Hepatocyte (in vitro differentiated cells): ENCODE measurements around the gene SIM2. TPM values are rescaled to one million over a fixed set of nuclear protein-coding genes. Genes with fewer than 3 reads are reported as not detected.

ENCODE experiments used
- DNase-seq: peaks from one replicate; pipeline ENCODE4 v3.0.0-alpha.2; 2016; ENCODE audit warnings: low spot score
- H2AFZ ChIP-seq: fragments of 200-600 bp; sonication (generic); 2 replicates; pipeline ENCODE4 v1.6.0; 2016; ENCODE audit warnings: antibody characterized with exemption, mild to moderate bottlenecking
- H3K27ac ChIP-seq: fragments of 200-600 bp; sonication (generic); 2 replicates; pipeline ENCODE4 v1.5.1; 2016; ENCODE audit warnings: mild to moderate bottlenecking
- H3K27me3 ChIP-seq: fragments of 200-600 bp; sonication (generic); 2 replicates; pipeline ENCODE4 v1.6.1; 2016
- H3K36me3 ChIP-seq: fragments of 200-600 bp; sonication (generic); replicated peaks from 2 replicates; pipeline ENCODE4 v1.5.1; 2016; ENCODE audit warnings: low read depth; ENCODE audit not compliant: insufficient read depth
- H3K4me1 ChIP-seq: fragments of 200-600 bp; sonication (generic); 2 replicates; pipeline ENCODE4 v1.5.1; 2016; ENCODE audit warnings: mild to moderate bottlenecking, moderate library complexity; ENCODE audit not compliant: insufficient read depth
- H3K4me2 ChIP-seq: fragments of 200-600 bp; sonication (generic); 2 replicates; pipeline ENCODE4 v1.6.0; 2016
- H3K4me3 ChIP-seq: fragments of 200-600 bp; sonication (generic); 2 replicates; pipeline ENCODE4 v1.5.1; 2016; ENCODE audit warnings: mild to moderate bottlenecking
- H3K79me2 ChIP-seq: fragments of 200-600 bp; sonication (generic); 2 replicates; pipeline ENCODE4 v1.6.0; 2017; ENCODE audit warnings: mild to moderate bottlenecking
- H3K9me2 ChIP-seq: fragments of 200-600 bp; sonication (generic); replicated peaks from 2 replicates; pipeline ENCODE4 v1.6.0; 2017; ENCODE audit warnings: mild to moderate bottlenecking; ENCODE audit not compliant: insufficient read depth
- H3K9me3 ChIP-seq: fragments of 200-600 bp; sonication (generic); 2 replicates; pipeline ENCODE4 v1.5.1; 2016; ENCODE audit warnings: low read depth, mild to moderate bottlenecking
- H4K20me1 ChIP-seq: fragments of 200-600 bp; sonication (generic); 2 replicates; pipeline ENCODE4 v1.6.0; 2016; ENCODE audit warnings: mild to moderate bottlenecking; ENCODE audit not compliant: insufficient read depth, poor library complexity, severe bottlenecking
- EZH2 ChIP-seq: fragments of 200-600 bp; sonication (generic); IDR thresholded peaks from 2 replicates; pipeline ENCODE4 v1.6.1; 2016; ENCODE audit warnings: antibody characterized with exemption, mild to moderate bottlenecking, borderline replicate concordance
- EZH2phosphoT487 ChIP-seq: fragments of 200-600 bp; sonication (generic); IDR thresholded peaks from one replicate; pipeline ENCODE4 v1.6.1; 2018; ENCODE audit warnings: antibody characterized with exemption, mild to moderate bottlenecking, low read depth, moderate library complexity; ENCODE audit not compliant: unreplicated experiment, severe bottlenecking
- WGBS: methylation state at CpG from one replicate; pipeline ENCODE4 v1.1.6; 2016; ENCODE audit warnings: low lambda C conversion rate; ENCODE audit errors: missing lambda C conversion rate; 5-methylcytosine and 5-hydroxymethylcytosine counted together
- polyA plus RNA-seq: library from polyadenylated mRNA; unstranded; fragments of >200 nt; fragmentation: Nextera tagmentation; extraction: Ambion mirVana; gene quantifications from 2 replicates; pipeline ENCODE4 v1.2.1, GENCODE V29; 2016
- total RNA-seq: library from RNA; depleted of rRNA; stranded (reverse); fragments of >200 nt; gene quantifications from 2 replicates; pipeline ENCODE4 v1.2.3, GENCODE V29; 2014
- TF ChIP-seq, protein P1 (sequence below): fragments of 200-600 bp; sonication (generic); IDR thresholded peaks from 2 replicates; pipeline ENCODE4 v1.5.1; 2016; ENCODE audit warnings: antibody characterized with exemption, mild to moderate bottlenecking; ENCODE audit not compliant: poor library complexity

The SIM2 gene
- total and polyA plus RNA-seq, 2 experiments from 2014 or later: 0.20 to 0.35 TPM

DNA sequence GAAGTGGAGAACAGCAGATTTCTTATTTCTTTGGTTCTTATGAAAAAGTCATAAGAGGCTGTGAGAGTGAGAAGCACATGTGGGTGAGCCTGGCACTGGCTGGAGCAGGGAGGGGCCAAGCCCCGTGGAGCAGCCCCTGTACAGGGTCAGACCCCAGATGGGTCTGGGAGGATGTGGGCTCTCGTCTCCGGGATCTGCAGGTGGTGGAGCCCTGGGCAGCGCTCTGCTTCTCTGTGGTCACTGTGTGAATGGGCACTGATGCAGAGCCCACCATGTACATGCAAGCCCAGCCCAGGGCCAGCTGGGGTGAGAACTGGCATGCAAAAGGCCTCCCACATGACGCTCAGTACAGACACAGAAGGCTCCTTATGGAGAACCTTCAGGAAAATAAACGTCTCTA is 67.6 kb downstream of the SIM2 start:
- H3K9me3 ChIP-seq: no peaks in the 10 kb centered on the region
- H3K9me2 ChIP-seq: no peaks in the 10 kb centered on the region
- no peaks in the 10 kb centered on the region for H3K27me3 ChIP-seq
- H2AFZ ChIP-seq: no peak overlapping the region
- H3K4me2 ChIP-seq: no peak overlapping the region
- H3K4me1 ChIP-seq: peaks cover 15% of the 10 kb centered on the region
- H3K4me3 ChIP-seq: no peak overlapping the region
- H3K27ac ChIP-seq: no peak overlapping the region
- H3K79me2 ChIP-seq: no peaks in the 10 kb centered on the region
- no peak for DNase-seq
- 96% methylated on average over 6 of the region's 6 CpGs for WGBS
- TF ChIP-seq EZH2phosphoT487 (no peak), EZH2 (no peak)
- TF ChIP-seq, protein P1, sequence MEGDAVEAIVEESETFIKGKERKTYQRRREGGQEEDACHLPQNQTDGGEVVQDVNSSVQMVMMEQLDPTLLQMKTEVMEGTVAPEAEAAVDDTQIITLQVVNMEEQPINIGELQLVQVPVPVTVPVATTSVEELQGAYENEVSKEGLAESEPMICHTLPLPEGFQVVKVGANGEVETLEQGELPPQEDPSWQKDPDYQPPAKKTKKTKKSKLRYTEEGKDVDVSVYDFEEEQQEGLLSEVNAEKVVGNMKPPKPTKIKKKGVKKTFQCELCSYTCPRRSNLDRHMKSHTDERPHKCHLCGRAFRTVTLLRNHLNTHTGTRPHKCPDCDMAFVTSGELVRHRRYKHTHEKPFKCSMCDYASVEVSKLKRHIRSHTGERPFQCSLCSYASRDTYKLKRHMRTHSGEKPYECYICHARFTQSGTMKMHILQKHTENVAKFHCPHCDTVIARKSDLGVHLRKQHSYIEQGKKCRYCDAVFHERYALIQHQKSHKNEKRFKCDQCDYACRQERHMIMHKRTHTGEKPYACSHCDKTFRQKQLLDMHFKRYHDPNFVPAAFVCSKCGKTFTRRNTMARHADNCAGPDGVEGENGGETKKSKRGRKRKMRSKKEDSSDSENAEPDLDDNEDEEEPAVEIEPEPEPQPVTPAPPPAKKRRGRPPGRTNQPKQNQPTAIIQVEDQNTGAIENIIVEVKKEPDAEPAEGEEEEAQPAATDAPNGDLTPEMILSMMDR: no peak
- H4K20me1 ChIP-seq: no peaks in the 10 kb centered on the region
- H3K36me3 ChIP-seq: no peaks in the 10 kb centered on the region

DNA sequence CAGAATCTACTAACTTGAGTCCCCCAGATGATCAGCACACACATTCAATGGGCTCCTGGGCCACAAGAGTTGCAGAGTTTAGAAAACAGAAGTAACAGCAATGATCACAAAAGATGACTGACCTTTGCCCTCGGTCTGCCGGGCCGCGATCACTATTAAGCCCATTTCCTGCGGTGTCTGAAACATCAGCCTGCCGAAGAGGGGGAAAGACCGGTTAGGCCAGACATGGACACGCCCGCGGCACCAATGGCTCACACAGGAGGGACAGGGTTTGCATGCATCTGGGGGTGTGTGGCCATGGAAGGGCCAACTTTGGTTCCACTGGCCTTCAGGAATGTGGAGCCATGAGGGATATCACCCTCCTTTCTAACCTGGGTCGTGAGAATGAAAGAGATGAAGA is 68.2 kb downstream of the SIM2 start:
- no peaks in the 10 kb centered on the region for H3K79me2 ChIP-seq
- no peak overlapping the region for H3K4me2 ChIP-seq
- H3K27me3 ChIP-seq: no peaks in the 10 kb centered on the region
- H3K4me1 ChIP-seq: peaks cover 15% of the 10 kb centered on the region
- H3K9me3 ChIP-seq: no peaks in the 10 kb centered on the region
- H4K20me1 ChIP-seq: no peaks in the 10 kb centered on the region
- H3K27ac ChIP-seq: no peak overlapping the region
- no peak for DNase-seq
- 91% methylated on average over 11 of the region's 11 CpGs for WGBS
- no peaks in the 10 kb centered on the region for H3K9me2 ChIP-seq
- H2AFZ ChIP-seq: no peak overlapping the region
- TF ChIP-seq EZH2 (no peak), EZH2phosphoT487 (no peak)
- TF ChIP-seq, protein P1: no peak
- no peaks in the 10 kb centered on the region for H3K36me3 ChIP-seq
- no peak overlapping the region for H3K4me3 ChIP-seq

DNA sequence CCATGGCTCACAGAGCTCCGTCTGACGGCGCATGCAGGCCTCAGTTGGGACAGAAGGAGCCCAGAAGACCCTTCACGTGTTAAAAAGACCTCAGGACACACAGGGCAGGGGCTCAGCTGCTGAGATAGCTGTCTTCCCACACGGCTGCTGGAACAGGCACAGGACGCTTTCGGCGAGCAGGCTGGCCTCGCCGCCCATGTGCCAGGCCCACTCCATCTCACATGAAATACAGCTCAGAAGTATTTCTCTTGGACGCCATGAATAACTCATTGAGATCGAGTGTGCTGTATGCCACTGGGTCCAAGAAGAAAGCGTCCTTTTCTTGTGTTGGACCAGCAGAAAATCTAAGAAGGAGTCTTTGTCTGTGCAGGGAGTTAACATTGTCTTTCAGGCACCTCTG is 69.6 kb downstream of the SIM2 start:
- Histone ChIP-seq H3K4me3 (no peak overlapping the region), H3K79me2 (no peaks in the 10 kb centered on the region), H2AFZ (no peak overlapping the region), H3K9me2 (no peaks in the 10 kb centered on the region), H4K20me1 (no peaks in the 10 kb centered on the region), H3K27ac (peak overlapping the region; percentile 29), H3K4me1 (peaks cover 15% of the 10 kb centered on the region), H3K27me3 (no peaks in the 10 kb centered on the region), H3K4me2 (no peak overlapping the region), H3K9me3 (no peaks in the 10 kb centered on the region), H3K36me3 (no peaks in the 10 kb centered on the region)
- WGBS: 95% methylated on average over 13 of the region's 13 CpGs
- DNase-seq: no peak
- TF ChIP-seq EZH2 (no peak), EZH2phosphoT487 (no peak)
- TF ChIP-seq, protein P1: no peak
